GM21367 (cell line): Measurements from ENCODE around the gene IAPP.
"Not testable (repeated sequence)": the region's sequence is repeated elsewhere in the genome, so short reads cannot be mapped to it uniquely, and the experiment has no call there.

Experiments
- ATAC-seq: cut with Tn5 transposase; IDR thresholded peaks from one replicate; pipeline ENCODE4 v1.9.1; 2021; ENCODE audit not compliant: unreplicated experiment

The IAPP gene

DNA sequence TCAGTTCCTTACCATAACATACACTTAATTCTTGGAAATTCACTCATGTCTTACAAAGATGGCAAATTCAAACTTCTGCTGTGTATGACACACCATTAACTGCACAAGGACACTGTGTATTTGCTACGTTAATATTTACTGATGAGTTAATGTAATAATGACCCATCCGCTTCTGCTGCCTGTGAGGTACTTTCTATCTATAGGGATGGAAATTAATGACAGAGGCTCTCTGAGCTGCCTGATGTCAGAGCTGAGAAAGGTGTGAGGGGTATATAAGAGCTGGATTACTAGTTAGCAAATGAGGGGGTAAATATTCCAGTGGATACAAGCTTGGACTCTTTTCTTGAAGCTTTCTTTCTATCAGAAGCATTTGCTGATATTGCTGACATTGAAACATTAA is at the start of gene IAPP:
Gene IAPP, plus strand, starts transcription at position 301 of the 400 bp plus-strand sequence. CDS start 450 bp downstream, outside the sequence.
- no peak for ATAC-seq

DNA sequence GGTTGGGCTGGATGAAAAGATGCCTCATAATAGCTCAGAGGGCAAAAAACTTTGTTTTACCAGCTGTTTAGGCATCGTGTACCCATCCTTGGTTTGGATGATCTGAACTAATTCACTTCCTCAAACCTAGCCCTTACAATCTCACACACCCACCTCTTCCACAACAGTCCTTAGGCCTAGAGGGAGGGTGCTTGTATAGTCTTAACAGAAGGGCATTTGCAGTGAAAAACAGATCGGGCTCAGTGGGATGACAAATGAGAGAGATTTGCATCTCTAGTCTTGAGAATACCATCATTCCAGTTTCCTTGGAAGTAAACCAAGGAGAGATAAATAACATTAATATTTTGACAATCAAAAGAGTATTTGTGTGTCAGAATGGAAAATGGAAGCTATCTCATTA is 49.0 kb upstream of the IAPP start:
- no peak for ATAC-seq

DNA sequence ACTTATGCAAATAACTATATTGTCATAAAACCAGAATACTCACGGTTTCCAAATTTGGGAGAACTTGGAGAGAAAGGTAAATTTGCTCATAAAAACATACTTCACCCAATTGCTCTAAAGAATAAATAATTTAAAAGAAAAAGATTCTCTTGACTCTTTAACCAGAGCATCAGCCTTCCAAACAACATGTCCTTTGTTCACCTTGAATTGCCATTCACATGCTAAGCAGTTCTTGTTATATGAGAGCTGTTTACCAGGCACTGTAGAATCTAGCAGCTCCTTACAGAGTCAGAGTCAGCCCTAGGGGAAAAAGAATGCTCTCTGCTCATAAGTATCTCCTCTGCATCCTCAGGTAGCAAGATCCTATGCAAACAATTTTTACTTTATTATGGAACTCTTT is 48.2 kb upstream of the IAPP start:
- ATAC-seq = no peak

DNA sequence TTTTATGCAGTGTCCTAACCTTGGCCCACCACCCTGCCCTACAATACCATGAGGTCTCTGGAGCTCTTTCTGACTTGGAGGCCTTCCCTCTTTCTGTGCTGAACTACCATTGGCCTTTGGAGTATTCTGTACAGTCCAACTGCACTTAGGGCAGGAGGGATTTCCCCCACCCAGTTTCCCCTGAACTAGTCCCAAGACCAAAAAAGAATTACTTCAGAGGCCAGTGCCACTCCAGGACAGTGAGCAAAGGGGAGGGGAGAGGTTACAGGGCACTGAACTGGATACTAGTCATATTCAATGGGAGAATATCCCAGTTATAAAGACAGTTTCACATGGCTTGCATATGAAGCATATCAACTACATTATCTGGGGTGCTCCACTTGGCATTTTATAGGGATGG is 44.1 kb upstream of the IAPP start:
- ATAC-seq = no peak

- no peak for ATAC-seq
Measured at GRCh38 chr12:21330682-21331253, 41.9 kb upstream of the IAPP start.

DNA sequence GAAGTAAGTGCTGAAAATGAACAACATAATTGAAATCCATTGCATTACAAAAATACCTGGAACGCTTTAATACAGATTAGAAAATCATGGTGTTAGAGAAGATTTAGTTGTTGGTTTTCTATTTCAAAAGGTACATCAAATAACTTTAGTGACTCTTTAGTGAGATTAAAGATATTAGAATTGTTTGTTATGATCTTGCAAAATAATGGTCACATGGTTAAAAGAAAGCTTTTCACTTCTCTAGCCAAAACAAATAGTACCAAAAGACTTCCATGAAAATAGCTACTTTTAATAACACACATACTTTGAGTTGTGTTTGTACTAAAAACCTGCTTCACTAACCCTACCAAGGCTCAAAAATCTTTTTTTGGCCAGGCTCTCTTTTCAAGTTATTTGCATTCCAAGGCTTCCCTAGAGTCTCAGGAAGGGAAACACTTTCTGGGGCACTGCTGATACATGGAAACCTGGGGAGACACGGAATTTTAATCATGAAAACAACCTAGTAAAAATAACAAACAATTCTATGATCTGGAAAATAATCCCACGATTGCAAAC is 37.9 kb upstream of the IAPP start, which contains the start of gene SLCO1A2:
Gene SLCO1A2, minus strand, starts transcription at position 147 of the 555 bp plus-strand sequence. CDS start 270 bp downstream, outside the sequence.
- no peak for ATAC-seq

GRCh38 chr12:21336656-21337055 is 36.0 kb upstream of the IAPP start:
- no peak for ATAC-seq

- ATAC-seq = no peak
Measured at GRCh38 chr12:21337453-21337852, 35.2 kb upstream of the IAPP start.

GRCh38 chr12:21337959-21338744 is 34.5 kb upstream of the IAPP start:
- ATAC-seq = no peak

- ATAC-seq = no peak
Measured at GRCh38 chr12:21339921-21340320, 32.8 kb upstream of the IAPP start.

DNA sequence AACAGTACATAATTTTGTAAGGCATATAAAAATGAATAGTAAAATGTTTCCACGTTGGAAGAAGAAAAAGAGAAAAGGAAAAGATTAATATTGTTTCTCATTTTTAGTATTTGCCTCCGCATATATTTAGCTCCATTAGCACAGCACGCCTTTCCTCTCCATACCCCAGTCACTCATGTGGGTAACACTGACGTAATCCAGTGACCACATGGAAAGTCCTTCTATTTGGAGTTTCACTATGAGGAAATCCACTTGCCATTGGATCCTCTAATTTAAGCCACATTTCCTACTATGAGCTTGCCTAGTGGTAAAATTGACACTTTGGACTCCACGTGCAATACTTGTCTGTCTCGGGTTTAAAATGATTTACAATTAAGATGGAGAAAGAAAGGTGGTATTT is 32.3 kb upstream of the IAPP start:
- no peak for ATAC-seq

DNA sequence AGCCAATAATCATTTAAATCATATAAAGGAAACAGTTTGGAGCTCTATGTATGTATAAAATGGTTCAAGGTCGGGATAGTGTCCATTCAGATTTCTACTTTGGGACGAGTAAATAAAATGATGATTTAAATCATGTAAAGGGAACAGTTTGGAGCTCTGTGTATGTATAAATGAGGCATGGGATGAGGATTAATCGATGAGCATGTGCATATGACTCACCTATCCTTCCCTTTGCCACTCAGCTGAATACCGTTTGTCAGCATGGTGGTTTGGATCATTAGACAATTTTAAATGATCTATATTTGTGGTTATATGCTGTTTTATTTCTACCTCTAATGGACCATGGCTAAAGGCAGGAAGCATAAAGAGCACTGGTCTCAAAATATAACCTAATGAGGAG is 30.9 kb upstream of the IAPP start:
- no peak for ATAC-seq

DNA sequence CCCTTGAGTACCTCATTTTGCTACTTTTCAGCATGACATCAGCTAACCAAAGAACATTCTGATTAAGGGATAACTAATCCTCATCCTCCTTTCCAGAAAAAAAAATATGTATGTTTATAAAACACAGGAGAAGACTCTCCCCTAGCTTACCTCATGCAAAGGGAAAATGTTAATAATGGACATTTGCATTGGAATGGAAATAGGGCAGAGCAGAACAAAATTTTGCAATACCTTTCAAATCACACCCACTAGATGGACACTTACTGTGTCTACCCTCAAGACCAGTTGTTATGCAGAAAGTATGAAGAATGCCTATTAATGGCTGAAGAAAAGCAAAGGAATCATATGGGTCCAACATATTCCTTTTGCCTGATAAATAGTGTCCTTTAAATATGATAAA is 29.1 kb upstream of the IAPP start:
- no peak for ATAC-seq

GRCh38 chr12:21346542-21347205 is 26.0 kb upstream of the IAPP start:
- ATAC-seq = no peak

DNA sequence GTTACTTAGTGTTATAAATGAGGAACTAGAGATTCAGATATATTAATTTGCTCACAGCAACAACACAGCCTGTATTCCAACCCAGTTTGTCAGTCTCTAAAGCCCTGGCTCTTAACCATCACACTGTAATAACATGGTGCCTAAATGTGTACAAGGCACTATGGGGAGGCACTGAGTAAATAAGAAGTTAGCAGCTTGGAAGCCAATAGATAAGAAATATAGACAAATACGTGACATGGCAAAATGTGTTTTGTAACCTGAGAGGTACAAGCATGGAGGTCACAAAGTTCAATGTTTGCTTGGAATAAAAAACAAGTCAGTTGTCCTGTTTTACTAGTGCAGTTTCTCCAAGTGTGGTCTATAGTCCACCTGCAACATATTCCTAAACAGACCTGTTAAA is 21.7 kb upstream of the IAPP start:
- no peak for ATAC-seq

DNA sequence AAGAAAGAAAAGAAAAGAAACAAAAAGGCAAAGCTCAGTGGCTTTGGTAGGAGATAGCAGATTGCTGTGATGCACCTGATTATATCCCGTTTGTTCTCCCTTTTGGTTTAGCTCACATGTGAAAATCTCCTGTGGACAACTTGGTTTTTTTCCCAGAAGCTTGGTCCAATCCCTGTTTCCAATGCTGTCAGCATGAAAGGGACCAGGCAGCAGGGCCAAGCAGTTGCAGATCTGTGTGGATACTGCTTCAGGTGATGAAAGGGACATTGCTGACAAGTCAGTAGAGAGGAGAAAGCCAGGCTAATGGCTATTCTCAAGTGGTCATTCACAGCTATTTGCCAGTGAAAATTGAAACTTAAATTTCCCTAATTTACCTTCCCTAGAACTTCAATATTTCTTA is 19.2 kb upstream of the IAPP start:
- no peak for ATAC-seq

DNA sequence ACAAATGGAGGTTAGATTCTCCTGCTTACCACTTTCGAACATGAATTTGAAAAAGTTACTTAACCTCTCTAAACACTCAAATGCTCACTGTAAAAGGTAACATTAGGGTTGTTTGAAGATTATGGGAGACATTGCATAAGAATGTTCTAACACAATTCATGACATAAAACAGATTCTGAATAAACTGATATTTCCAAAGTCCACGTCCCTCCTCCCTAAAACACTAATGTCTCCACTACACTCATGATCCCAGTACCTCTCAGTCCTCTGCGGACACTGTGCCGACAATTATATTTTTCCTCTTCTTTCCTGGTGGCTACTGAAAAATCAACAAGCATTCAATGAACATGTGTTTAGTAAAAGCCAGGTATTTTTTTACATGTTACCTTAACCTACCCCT is 18.8 kb upstream of the IAPP start:
- ATAC-seq = no peak

DNA sequence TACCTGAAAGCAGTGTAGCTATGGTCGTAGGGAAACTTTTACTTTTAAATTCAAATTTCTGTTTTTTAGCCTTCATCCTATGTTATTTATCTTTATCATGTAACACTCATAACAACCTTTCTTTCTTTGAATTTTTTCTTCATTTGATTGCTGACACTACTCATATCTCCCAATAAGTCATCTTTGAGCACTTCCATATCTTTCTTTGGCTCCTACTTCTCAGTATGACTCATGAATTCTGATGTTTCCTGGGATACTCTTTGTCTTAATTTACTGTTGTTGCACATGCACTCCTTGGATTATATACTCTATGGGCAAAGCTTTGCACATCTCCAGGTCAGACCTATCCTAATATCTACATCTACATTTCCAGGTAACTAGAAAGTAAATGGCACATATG is 18.1 kb upstream of the IAPP start:
- no peak for ATAC-seq

GRCh38 chr12:21360632-21361031 is 12.1 kb upstream of the IAPP start:
- ATAC-seq = not testable (repeated sequence)

GRCh38 chr12:21369141-21369980 is 3.3 kb upstream of the IAPP start:
- ATAC-seq = no peak
